ENCODE results near the gene AGAP3. TPM values are rescaled to one million over a fixed set of nuclear protein-coding genes. Genes with fewer than 3 reads are reported as not detected.
A peak's percentile ranks its signal among the peaks of the same experiment; 100 is the strongest.

Gene AGAP3
- total RNA-seq, 1 experiment from 2014 or later: 126 TPM

DNA sequence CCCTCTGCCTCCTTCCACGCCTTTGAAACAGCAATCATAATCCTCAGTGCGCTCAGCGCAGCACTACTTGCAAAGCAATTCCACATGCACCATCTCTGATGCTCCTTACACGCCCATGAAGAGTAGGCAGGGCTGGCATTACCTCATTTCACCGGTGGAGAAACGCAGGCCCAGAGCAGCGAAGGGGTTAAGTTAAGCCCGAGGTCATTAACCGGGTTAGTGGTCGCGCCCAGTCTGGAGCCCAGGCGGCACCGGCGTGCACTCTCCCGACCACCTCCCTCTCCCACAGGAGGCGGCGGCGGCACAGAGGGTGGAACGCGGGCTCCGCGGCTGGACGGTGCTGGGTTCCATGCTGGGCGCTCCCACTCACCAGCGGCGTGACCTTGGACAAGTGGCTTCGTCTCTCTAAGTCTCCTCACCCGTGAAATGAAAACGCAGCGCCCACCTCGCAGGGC is 6.2 kb upstream of the AGAP3 start:
- BruUV-seq (replicated peaks): TSS peak; percentile 63
- Histone ChIP-seq H3K27ac (ENCODE audit: low read depth, low read length) (peak overlapping the region; percentile 94), H4K20me1 (ENCODE audit: insufficient read depth) (no peaks in the 10 kb centered on the region), H3K79me2 (ENCODE audit: insufficient read depth, low read length) (peaks cover 45% of the 10 kb centered on the region), H3K4me3 (replicated peaks in 1 of 2; ENCODE audit: low read depth in 1 of 2, low read length in 2 of 2) (peak overlapping the region; percentile 90 to 94), H3K9me2 (ENCODE audit: insufficient read depth) (no peaks in the 10 kb centered on the region), H3K27me3 (ENCODE audit: insufficient read depth, low read length) (no peaks in the 10 kb centered on the region), H3K4me1 (ENCODE audit: control insufficient read depth in 1 of 2, insufficient read depth in 2 of 2, low read length in 2 of 2) (peaks cover 28 to 63% of the 10 kb centered on the region in 2 experiments), H3K36me3 (ENCODE audit: control insufficient read depth in 1 of 2, insufficient read depth in 2 of 2, low read length in 2 of 2) (peaks cover 6 to 11% of the 10 kb centered on the region in 2 experiments; a peak in 3 of 4 replicates), H3K4me2 (ENCODE audit: low read length) (peak overlapping the region; percentile 94), H3K9me3 (ENCODE audit: control insufficient read depth in 1 of 2, insufficient read depth in 1 of 2, low read depth in 1 of 2, low read length in 2 of 2) (no peaks in the 10 kb centered on the region), H2AFZ (ENCODE audit: low read depth, low read length, poor library complexity, severe bottlenecking) (no peak overlapping the region), H3K9ac (ENCODE audit: low read length) (peak overlapping the region; percentile 100)
- ChIA-PET CTCF (interaction anchor here (0.7 to 1.4 kb wide), 4 partner anchors 19 to 62 kb away, joined by 3 read pairs; no protein-coding TSS in a partner anchor), RAD21 (ENCODE audit: low non-redundant PET in 1 of 2, low total read pairs in 2 of 2, uncharacterized antibody in 2 of 2, unreplicated experiment in 2 of 2) (no interaction called here), POLR2A (interaction anchor here (1.0 to 1.4 kb wide), 3 partner anchors 10 to 19 kb away, joined by 3 to 13 read pairs (median 9); no protein-coding TSS in a partner anchor)
- ATAC-seq: peak; percentile 2
- TF ChIP-seq ZFX (IDR thresholded peaks at IDR 0.05) (0 out of 2 replicates have a peak, but pooled peaks have one; percentile 79), CTCF (IDR thresholded peaks at IDR 0.05 in 2 of 3, conservative IDR thresholded peaks at IDR 0.05 in 1 of 3; ENCODE audit: borderline replicate concordance in 1 of 3, insufficient read depth in 1 of 3, low read depth in 2 of 3, low read length in 2 of 3) (no peak)
- intact Hi-C loops (cut with micrococcal nuclease): no loop called here
- DNase-seq (ENCODE audit: low read depth, low spot score): no peak

- no peak within 1 kb of the TSS for H2AFZ ChIP-seq (ENCODE audit: low read depth, low read length, poor library complexity, severe bottlenecking)
- intact Hi-C loops (cut with micrococcal nuclease): no loop called here
- peaks cover 3 to 6% of the 10 kb centered on the region in 2 experiments; a peak in 2 of 4 replicates for H3K36me3 ChIP-seq (ENCODE audit: control insufficient read depth in 1 of 2, insufficient read depth in 2 of 2, low read length in 2 of 2)
- DNase-seq (ENCODE audit: low read depth, low spot score) (peak; percentile 65), ATAC-seq (peak; percentile 68)
- H3K4me2 ChIP-seq (ENCODE audit: low read length): peak within 1 kb of the TSS; percentile 94
- peak within 1 kb of the TSS; percentile 90 to 94 for H3K4me3 ChIP-seq (replicated peaks in 1 of 2; ENCODE audit: low read depth in 1 of 2, low read length in 2 of 2)
- H3K4me1 ChIP-seq (ENCODE audit: control insufficient read depth in 1 of 2, insufficient read depth in 2 of 2, low read length in 2 of 2): peaks cover 33 to 69% of the 10 kb centered on the region in 2 experiments
- peaks cover 45% of the 10 kb centered on the region for H3K79me2 ChIP-seq (ENCODE audit: insufficient read depth, low read length)
- no peaks in the 10 kb centered on the region for H3K27me3 ChIP-seq (ENCODE audit: insufficient read depth, low read length)
- ChIA-PET CTCF (interaction anchor here (0.7 to 1.4 kb wide), 4 partner anchors 20 to 62 kb away, joined by 3 read pairs; no protein-coding TSS in a partner anchor), POLR2A (interaction anchor here (0.7 to 1.4 kb wide), 4 partner anchors 10 to 33 kb away, joined by 3 to 13 read pairs (median 6); no protein-coding TSS in a partner anchor), RAD21 (ENCODE audit: low non-redundant PET in 1 of 2, low total read pairs in 2 of 2, uncharacterized antibody in 2 of 2, unreplicated experiment in 2 of 2) (no interaction called here)
- no peaks in the 10 kb centered on the region for H4K20me1 ChIP-seq (ENCODE audit: insufficient read depth)
- H3K9me2 ChIP-seq (ENCODE audit: insufficient read depth): no peaks in the 10 kb centered on the region
- TF ChIP-seq YY1 (IDR thresholded peaks at IDR 0.05; ENCODE audit: extremely low read depth, insufficient replicate concordance, low read depth, low read length) (peak; percentile 97), RAD21 (IDR thresholded peaks at IDR 0.05; ENCODE audit: low read depth) (no peak), SIN3A (IDR thresholded peaks at IDR 0.05; ENCODE audit: low read depth) (no peak), ATF3 (IDR thresholded peaks at IDR 0.05) (no peak), POLR2A (IDR thresholded peaks at IDR 0.05; ENCODE audit: borderline replicate concordance, extremely low read depth, insufficient read depth, insufficient read length) (peak; percentile 88), ZBTB33 (IDR thresholded peaks at IDR 0.05; ENCODE audit: extremely low read depth, insufficient replicate concordance, low read length) (peak; percentile 44), POLR2AphosphoS5 (IDR thresholded peaks at IDR 0.05; ENCODE audit: low read depth, low read length) (peak; percentile 88), ZFX (IDR thresholded peaks at IDR 0.05) (peak; percentile 74), EZH2phosphoT487 (IDR thresholded peaks at IDR 0.05; ENCODE audit: borderline replicate concordance) (no peak)
- no TSS peak for BruUV-seq (replicated peaks)
- H3K9ac ChIP-seq (ENCODE audit: low read length): peak within 1 kb of the TSS; percentile 100
- H3K9me3 ChIP-seq (ENCODE audit: control insufficient read depth in 1 of 2, insufficient read depth in 1 of 2, low read depth in 1 of 2, low read length in 2 of 2): no peaks in the 10 kb centered on the region
- H3K27ac ChIP-seq (ENCODE audit: low read depth, low read length): peak within 1 kb of the TSS; percentile 94
Observed at GRCh38 chr7:151080522-151081169, 5.6 kb upstream of the AGAP3 start, which contains the start of gene FASTK. Gene FASTK, minus strand, starts transcription at chr7:151080809. Its CDS starts 43 bp downstream, at chr7:151080766.
